NCI-H345 (cell line): ENCODE data around the gene BRF1.
"Not testable (repeated sequence)": the region's sequence is repeated elsewhere in the genome, so short reads cannot be mapped to it uniquely, and the experiment has no call there.

Source experiments
- DNase-seq: peaks from one replicate; lab custom pipeline; 2025; lab: John Stamatoyannopoulos, UW

Gene BRF1

DNA sequence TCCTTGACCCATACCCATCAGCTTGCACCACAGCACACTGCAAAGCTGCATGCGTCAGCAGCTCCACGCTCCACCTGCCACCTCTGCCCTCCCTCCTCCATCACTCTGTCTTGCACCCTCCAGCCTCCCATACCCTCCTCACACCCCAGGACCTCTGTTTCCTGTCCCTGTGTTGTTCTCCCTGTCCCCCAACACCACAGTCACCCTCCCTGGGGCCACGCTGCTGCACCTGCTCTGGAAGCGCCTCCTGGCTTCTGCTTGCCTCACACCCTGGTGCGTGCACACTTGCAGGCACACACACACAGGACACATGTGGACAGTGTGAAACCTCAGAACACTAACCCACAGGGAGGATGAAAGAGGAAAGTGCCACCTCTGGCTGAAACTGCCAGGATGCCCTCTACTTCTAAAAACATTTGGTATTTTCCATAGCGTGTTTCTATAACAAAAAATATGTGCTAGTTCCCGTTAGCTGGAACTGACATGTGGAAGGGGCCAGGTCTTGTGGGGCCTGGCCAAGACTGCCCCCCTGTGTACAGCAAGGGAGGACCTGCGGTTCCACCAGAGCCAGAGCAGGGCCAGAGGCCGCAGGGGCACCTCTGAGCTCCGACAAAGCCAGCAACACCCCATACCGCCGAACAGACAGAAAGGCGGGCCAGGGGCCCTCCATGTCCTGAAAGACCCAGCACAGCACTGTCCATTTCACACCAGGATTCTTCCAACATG lies 10.0 kb downstream of the BRF1 start:
- DNase-seq: no peak

DNA sequence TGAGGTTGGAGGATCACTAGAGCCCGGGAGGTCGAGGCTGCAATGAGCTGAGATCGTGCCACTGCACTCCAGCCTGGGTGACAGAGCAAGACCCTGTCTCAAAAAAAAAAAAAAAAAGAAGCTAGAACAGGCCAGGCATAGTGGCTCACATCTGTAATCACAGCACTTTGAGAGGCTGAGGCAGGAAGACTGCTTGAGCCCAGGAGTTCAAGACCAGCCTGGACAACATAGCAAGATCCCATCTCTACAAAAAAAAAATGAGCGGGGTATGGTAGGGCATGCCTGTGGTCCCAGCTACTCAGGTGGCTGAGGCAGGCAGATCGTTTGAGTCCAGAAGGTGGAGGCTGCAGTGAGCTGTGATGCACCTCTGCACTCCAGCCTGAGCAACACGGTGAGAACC lies 11.9 kb downstream of the BRF1 start:
- DNase-seq: not testable (repeated sequence)

DNA sequence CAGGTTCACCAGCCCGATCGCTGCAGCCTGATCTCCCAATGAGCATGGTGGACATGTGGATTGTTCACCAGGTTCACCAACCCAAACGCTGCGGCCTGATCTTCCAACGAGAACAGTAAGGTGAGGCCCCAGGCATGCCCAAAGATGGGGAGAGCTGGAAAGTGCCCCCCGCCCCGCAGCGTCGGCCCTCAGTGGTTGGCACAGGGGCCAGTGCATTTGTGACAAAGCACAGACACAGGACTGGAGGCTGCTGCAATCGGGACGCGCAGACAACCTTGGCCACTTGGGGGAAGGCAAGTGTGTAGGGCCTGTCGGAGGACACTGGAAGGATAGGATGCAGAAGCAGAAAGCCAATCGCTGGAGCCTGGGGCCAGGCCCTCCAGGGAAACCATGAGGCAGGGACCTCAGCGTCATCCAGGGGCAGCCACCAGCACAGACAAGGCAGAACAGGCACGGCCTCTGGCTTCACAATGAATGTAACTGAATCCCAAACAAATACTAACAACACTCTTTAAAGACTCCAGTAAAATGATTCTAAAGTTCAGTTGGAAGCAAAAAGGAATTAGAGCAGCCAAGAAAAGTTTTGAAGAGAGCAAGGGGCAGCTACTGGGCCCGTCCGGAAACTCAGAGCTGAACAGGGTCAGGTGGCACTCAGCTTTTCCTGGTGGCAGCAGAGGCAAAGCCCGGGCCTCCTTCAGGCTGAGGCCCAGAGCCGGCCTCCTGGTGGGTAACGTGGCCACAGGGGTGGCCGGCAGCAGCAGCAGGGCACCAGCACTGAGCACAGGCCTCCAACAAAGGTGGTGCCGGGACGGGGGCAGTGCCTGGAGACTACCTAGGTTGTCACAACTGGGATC lies 13.3 kb downstream of the BRF1 start:
- no peak for DNase-seq

DNA sequence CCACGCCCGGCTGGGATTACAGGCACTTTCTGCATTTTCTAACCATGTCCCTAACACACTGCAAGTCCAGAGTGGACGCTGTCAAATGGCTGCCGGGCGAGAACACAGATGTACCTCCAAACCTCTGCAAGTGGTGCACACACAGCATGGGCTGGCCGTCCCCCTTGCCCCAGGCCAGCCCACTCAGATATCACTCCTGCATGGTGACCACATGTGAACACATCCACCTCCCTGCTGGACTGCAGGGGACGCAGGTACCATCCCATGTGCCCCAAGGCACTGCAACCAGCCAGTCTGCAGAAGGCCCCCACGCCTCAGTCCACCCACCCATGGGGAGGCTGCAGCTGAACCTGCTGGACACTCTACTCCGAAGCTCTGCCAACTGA lies 14.0 kb downstream of the BRF1 start:
- DNase-seq: no peak

DNA sequence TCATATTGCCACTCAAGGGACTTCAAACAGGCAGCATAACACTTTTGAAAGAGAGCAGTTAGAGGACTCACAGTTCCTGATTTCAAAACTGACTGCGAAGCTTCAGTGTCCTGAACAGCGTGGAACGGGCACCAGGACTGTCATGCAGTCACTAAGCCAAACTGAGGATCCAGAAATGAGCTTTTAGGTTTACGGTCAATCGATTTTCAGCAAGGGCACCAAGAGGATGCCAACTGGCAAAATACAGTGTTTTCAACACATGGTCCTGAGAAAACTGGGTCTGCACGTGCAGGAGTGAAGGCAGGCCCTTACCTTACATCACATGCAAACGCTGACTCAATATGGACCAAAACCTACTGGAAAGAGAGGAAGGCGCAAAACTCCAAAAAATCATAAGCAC lies 15.6 kb downstream of the BRF1 start:
- DNase-seq: no peak

DNA sequence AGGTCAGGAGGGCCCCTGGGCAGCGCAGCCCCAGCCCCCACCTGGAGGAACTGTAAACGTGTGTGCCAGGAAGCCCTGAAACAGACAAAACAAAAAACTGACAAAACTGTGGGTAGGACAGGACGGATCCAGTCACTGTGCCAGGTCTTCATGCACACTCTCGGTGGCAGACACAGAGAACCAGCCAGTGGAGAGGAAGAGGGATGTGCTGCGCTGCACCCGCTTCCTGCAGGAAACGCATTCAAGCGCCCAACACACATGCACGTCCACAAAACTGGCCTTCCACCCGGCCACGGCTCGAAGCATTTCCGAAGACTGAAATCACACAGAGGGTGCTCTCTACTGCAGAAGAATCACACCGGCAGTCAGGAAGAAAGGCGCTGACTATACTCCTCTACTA lies 16.9 kb downstream of the BRF1 start:
- DNase-seq: no peak

DNA sequence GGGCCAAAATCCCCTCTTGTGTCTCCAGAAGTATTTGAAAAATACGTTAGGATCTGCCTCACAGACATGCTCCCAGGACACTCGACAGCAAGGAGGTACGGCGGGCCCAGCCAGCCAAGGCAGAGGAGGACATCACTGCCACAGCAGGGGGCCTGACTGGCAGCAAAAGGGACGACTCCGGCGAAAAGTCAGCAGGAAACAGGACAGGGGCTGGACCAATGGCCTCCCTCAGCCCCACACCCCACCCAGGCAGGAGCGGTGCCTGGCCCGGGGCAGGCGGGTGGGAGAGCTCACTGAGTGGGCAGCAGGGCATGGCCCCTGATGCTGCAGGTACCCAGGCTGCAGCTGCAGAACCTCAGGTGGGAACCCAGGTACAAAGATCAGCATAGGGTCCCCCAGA lies 17.8 kb downstream of the BRF1 start:
- no peak for DNase-seq

DNA sequence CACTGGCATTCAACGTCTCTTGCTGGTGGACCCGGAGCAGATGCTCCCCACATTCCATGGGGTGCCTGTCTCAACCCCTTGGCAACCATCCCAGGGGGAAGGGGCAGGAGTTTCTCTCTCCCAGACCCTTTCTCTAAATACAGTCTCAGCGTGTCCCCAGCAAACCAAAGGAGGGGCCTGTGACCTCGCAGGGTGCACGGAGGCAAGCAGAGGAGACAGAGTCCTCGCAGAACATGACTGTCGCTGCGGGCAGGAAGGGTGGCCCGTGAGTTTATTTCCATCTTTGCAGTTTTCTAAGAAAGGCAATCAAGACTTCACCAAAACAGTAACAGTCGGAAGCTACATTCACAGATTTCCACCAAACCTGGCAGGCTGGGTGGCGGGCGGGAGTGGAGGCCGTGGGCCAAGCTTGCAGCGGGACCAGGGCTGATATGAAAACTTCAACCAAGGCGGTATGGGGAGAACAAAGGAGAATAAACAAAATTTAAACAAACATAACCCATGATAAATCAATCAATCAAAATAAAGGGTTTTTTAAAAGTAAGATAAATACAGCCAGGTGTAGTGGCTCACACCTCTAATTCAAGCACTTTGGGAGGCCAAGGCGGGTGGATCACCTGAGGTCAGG lies 18.6 kb downstream of the BRF1 start:
- no peak for DNase-seq

DNA sequence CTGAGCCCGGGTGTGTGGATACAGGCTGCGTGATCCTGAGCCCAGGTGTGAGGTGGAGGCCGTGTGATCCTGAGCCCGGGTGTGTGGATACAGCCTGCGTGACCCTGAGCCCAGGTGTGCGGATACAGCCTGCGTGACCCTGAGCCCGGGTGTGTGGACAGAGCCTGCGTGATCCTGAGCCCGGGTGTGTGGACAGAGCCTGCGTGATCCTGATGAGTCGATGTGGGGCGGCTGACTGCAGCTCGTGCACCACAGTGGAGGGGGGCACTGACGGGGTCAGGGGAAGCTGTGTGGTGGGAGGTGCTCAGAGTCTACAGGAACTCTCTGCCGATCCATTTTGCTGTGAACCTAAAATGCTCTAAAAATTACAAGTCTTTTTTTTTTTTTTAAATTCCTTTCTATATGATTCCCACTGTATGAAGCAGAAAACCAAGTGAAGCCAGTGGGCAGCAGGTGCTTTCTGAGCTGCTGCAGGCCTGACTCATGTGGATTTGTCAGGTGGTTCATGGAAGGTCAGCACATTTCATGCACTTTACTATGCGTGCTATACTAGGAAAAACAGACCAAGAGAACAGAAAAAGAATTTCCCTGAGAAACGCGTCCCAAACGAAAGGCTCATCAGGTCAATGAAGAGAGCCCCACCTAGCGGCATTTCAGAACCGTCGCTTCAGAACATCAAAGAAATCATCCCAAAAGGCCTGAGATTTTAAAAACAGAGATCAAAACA lies 19.3 kb downstream of the BRF1 start:
- no peak for DNase-seq

DNA sequence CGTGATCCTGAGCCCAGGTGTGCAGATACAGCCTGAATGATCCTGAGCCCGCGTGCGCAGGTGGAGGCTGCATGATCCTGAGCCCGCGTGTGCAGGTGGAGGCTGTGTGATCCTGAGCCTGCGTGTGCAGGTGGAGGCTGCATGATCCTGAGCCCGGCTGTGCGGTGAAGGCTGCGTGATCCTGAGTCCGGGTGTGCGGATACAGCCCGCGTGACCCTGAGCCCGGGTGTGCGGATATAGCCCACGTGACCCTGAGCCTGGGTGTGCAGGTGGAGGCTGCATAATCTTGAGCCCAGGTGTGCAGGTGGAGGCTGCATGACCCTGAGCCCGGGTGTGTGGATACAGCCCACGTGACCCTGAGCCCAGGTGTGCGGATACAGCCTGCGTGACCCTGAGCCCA lies 20.3 kb downstream of the BRF1 start:
- DNase-seq: no peak

DNA sequence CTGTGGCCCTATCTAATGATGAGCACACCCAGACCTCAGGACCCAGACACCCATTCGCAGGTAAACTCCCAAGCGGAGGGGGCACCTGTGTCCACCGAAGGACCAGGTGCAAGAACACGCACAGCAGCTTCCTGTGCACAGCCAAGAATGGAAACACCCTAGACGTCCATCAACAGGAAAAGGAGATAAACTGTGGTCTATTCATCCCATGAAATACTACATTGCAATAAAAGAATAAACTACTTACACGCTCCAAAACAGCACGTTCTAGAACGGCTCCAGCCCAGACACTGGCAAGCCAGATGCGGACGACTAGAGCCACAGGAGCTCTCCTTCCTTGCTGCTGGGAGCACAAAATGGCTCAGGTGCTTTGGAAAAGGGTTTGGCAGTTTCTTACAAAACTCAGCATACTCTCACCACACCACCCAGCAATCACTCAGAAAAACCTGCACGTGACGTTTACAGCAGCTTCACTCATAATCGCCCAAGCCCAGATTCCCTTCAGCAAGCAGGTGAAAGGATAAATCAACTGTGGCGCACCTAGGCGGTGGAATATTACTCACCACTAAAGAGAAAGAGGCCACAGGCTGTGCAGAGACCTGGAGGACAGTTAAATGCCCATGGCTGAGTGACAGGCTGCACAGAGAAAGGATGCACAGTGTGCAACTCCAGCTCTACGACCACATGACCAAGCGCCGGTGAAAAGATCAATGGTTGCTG lies 21.0 kb downstream of the BRF1 start:
- no peak for DNase-seq

DNA sequence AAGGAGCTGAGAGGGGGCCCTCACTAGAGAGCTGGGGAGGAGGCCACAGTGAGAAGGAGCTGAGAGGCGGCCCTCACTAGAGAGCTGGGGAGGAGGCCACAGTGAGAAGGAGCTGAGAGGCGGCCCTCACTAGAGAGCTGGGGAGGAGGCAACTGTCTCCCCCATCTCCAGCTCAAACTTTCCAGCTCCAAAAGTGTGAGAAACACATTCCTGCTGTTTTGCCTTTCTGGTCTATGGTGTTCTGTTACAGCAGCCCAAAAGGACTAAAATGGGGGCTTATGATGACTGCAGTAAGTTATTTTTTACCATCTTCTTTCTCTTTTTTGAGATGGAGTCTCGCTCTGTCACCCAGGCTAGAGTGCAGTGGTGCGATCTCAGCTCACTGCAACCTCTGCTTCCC lies 23.4 kb downstream of the BRF1 start:
- not testable (repeated sequence) for DNase-seq

DNA sequence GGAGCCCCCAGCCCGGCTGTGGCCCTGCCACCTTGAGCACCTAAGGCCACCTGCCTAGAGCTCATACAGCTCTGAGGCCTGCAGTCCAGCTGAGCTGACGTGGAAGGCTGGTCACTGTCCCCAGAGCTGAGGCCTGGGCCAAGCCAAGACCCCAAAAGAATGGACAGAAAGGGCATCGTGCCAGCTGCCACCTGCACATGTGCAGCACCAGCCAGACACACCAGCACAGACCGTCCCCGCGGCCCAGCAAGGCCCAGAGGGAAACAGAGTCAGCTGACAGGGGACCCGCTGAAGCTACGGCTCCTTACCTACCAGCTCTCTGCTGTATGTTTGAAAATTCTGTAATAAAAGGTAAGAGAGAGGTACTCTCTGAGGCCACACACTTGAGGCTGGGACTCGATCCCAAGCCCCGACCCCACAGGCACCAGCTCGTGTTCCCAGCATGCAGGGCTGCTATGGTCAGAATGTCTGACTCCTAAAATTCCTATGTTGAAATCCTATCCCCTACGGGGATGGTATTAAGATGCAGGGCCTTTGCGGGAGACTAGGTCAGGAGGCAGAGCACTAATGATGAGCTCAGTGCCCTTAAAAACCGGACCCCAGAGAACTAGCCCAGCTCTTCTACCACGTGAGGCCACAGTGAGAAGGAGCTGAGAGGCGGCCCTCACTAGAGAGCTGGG lies 25.4 kb downstream of the BRF1 start:
- DNase-seq: no peak

DNA sequence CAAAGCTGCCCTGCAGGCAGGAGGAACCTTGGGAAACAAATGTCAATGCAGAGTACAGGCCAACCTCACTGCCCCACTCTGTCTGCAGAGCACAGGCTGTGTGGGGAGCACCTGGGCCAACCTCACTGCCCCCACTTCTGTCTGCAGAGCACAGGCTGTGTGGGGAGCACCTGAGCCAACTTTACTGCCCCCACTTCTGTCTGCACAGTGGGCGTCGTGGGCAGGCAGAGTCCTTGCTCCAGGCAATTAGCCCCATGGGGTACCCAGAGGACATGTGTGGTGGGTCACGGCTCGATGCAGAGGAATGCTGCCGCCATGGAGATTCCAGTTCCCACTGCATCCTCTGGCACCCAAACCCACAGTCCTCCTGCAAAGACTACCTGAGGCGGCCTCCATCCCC lies 26.2 kb downstream of the BRF1 start:
- DNase-seq: no peak

DNA sequence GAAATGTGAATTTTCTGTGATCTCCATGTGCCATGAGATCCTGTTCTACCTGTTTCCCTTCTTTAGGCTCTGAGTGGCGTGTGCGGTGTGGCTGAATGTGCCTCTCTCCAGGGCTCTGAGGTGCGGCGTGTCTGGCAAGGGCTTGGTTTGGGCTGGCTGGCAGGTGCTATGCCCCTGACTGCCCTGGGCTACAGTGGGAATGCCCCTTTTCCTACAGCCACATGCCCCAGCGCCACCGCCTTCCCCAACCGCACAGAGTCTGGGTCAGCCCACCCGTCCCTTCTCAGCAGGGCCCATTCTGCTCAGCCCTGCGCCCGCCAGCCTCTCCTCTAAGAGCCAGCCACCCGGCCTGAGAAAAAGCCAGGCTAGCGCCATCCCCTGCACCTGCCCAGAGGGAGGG lies 27.7 kb downstream of the BRF1 start:
- no peak for DNase-seq

DNA sequence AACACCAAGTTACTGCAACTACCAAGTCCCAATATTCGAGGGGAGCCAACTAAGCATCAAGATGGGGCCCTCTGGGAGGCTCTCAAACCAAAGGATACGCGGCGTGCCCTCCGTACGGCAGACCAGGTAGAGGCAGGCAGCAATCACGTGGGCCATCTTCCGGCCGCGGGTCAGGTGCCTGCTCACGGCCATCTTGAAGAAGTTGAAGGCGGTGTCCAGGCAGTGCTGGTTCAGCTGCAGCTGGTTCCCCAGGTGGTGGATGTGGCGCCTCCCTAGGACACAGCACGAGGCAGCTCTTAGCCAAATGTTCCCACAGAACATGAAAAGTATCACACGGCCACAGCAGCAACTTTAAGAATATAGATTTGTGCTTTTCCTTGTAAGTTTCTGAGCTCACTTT lies 28.2 kb downstream of the BRF1 start:
- no peak for DNase-seq

DNA sequence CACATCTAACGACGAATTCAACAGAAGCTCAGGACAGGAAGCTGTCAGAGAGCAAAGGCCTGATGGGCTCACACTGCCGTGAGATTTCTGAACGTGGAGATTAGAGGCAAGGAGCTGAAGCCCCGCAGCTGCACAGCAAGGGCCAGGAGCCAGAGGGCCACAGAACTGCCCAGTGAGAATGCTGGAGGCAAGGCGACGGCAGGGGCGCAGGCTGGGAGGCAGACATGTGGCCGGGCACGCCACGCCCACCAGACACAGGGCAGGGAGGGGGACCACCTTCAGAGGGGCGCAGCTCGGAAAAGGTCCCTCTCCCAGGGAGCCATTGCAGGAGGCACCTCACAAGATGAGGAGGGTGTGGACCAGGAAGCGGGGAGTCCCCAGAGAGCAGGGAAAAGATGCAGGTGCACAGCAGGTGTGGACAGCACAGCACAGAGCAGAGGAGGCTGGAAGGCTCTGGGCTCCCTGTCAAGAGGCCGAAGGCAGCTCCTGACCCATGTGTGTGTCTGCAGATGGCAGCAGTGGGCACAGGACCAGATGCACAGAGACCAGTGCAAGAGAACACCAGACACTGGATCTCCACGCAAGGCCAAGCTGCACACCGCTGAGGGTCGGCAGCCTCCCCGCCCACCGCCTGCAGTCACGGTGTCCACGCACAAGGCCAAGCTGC lies 29.4 kb downstream of the BRF1 start:
- DNase-seq: no peak

DNA sequence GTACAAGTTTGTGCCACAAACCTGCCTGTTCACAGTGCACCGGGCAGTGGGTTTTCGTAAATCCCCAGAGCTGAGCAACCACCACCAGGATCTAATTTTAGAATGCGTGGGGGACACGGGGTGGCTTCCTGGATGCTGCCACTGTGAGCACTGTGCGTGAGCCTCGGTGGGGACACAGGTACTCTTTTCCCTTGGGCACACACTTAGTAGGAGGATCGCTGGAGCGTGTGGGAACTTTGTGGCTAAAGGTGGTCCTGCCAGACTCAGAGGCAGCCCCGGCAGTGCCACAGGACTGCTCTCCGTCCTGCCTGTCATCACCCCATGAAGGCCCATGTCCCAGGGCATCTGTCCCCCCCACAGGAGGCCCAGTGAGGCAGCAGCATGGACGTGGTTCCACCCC lies 31.4 kb downstream of the BRF1 start:
- no peak for DNase-seq

DNA sequence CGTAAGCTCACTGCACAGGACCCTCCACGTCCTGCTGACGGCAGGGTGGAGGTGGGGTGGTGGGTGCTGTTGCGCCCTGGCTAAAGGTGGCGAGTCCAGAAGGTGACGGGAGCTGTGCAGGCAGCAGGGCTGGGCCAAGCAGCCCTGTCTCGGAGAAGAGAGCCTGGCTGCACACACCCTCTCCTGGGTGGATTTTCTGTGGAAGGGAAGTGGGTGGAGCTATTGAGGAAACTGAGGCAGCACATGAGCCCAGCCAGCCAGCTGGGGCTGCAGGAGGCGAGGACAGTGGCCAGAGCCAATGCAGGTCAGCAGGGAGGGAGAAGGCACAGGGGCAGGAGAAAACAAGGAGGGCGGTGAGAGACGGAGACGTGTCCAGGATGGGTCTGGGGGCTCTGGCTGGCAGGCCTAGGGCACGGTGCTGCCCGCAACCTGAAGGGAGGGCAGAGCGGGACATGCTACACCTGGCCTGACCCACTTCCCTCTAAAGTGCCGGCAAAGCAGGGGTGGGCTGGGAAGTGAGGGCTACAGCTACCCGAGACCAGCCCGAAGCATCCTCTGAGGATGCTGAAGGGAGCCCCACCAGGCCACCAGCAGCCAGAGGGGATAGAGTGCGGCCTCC lies 32.0 kb downstream of the BRF1 start:
- no peak for DNase-seq
